ENCODE measurements around the gene MICAL3.

DNA sequence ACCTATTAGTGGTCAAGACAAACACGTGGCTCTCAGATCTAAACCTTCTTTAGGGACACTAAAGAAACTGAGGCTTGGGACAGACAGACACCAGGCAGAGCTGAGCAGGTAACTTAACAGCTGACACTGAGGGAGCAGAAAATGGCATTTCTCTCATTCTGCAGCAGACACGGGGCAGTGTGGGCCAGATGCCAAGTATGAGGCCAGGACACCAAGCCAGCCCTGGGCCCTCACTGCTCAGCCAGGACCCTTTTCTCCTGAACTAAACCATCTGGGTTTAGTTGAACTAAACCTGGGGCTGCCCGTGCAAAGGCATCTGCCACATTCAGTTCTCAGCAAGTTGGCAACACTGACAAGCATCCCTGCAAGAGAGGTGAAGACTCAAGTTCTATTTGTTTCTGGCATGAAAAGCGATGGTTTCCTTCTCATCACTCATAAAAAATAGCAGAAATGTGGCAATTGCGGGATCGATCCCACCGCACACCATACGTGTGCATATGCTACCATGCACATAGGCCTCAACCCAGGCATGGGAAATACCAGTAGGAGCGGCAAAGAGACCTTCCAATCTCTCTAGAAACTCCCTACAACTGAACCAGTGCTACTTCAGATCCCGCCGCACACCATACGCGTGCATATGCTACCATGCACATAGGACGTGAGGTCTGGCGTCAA, 150.0 kb downstream of the MICAL3 start:
- no peak for TF ChIP-seq TSHZ2 (CRISPR knock-in tag; IDR thresholded peaks at IDR 0.05)
- no peak for TF ChIP-seq ZC3H10 (CRISPR knock-in tag; IDR thresholded peaks at IDR 0.05)
- TF ChIP-seq PATZ1 (CRISPR knock-in tag; IDR thresholded peaks at IDR 0.05; ENCODE audit: borderline replicate concordance): no peak
- no peak for TF ChIP-seq SNAI2 (CRISPR knock-in tag; IDR thresholded peaks at IDR 0.05)
- TF ChIP-seq ZFP30 (CRISPR knock-in tag; IDR thresholded peaks at IDR 0.05): no peak
- no peak for TF ChIP-seq BACH2 (CRISPR knock-in tag; IDR thresholded peaks at IDR 0.05; ENCODE audit: borderline replicate concordance)
- TF ChIP-seq CSRNP3 (CRISPR knock-in tag; IDR thresholded peaks at IDR 0.05): no peak
- no peak for TF ChIP-seq POU6F1 (CRISPR knock-in tag; IDR thresholded peaks at IDR 0.05; ENCODE audit: borderline replicate concordance, low read depth)
- TF ChIP-seq, protein P1, sequence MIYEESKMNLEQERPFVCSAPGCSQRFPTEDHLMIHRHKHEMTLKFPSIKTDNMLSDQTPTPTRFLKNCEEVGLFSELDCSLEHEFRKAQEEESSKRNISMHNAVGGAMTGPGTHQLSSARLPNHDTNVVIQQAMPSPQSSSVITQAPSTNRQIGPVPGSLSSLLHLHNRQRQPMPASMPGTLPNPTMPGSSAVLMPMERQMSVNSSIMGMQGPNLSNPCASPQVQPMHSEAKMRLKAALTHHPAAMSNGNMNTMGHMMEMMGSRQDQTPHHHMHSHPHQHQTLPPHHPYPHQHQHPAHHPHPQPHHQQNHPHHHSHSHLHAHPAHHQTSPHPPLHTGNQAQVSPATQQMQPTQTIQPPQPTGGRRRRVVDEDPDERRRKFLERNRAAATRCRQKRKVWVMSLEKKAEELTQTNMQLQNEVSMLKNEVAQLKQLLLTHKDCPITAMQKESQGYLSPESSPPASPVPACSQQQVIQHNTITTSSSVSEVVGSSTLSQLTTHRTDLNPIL (CRISPR knock-in tag; IDR thresholded peaks at IDR 0.05; ENCODE audit: low read depth): no peak
- TF ChIP-seq TOX (CRISPR knock-in tag; IDR thresholded peaks at IDR 0.05; ENCODE audit: borderline replicate concordance): no peak
- TF ChIP-seq ARNTL (CRISPR knock-in tag; IDR thresholded peaks at IDR 0.05; ENCODE audit: borderline replicate concordance, low read depth): no peak
- TF ChIP-seq ZNF8 (CRISPR knock-in tag; IDR thresholded peaks at IDR 0.05): no peak
- no peak for TF ChIP-seq ZFP3 (CRISPR knock-in tag; IDR thresholded peaks at IDR 0.05)
- no peak for TF ChIP-seq ZNF565 (CRISPR knock-in tag; conservative IDR thresholded peaks at IDR 0.05; ENCODE audit: low read depth)
